Activated CD8-positive, alpha-beta memory T cell treated with anti-CD3 and anti-CD28 coated beads, Interleukin-2, amount 10 ng/mL, durations not matched to agents 7 days and 5 days (primary cell): ENCODE data around the gene AHNAK2. TPM values are rescaled to one million over a fixed set of nuclear protein-coding genes. Genes with fewer than 3 reads are reported as not detected.
A peak's percentile ranks its signal among the peaks of the same experiment; 100 is the strongest.

Experiments
- ATAC-seq: fragments of 150-1000 bp; cut with Tn5 transposase; one replicate; pipeline ENCODE4 v1.10.0; 2021; ENCODE audit warnings: moderate library complexity
- CTCF ChIA-PET: fragments of 350-600 bp; sonication (Branson Sonifier 250); formaldehyde crosslinking; loops from one replicate; lab custom pipeline; 2021; ENCODE audit warnings: antibody characterized with exemption; lab: Charles Lee
- DNase-seq: peaks from one replicate; pipeline ENCODE4 v3.0.0-alpha.2; 2020
- H3K27ac Mint-ChIP-seq: one replicate; pipeline ENCODE4 v1.8.0; 2021; ENCODE audit warnings: mild to moderate bottlenecking, mixed read lengths
- H3K27me3 Mint-ChIP-seq: one replicate; pipeline ENCODE4 v1.8.0; 2021; ENCODE audit warnings: mixed read lengths
- H3K36me3 Mint-ChIP-seq: one replicate; pipeline ENCODE4 v1.8.0; 2021; ENCODE audit warnings: mild to moderate bottlenecking, mixed read lengths
- H3K4me1 Mint-ChIP-seq: one replicate; pipeline ENCODE4 v1.8.0; 2021; ENCODE audit warnings: mixed read lengths
- H3K4me3 Mint-ChIP-seq: one replicate; pipeline ENCODE4 v1.8.0; 2021; ENCODE audit warnings: mild to moderate bottlenecking, moderate library complexity, mixed read lengths
- H3K9me3 Mint-ChIP-seq: one replicate; pipeline ENCODE4 v1.8.0; 2022; ENCODE audit warnings: low read depth, mixed read lengths
- total RNA-seq, 2 experiments: library from RNA; stranded (reverse); gene quantifications; one replicate each; pipeline ENCODE4 v1.2.3, GENCODE V29; 2021

Gene AHNAK2
- total RNA-seq, 2 experiments from 2014 or later: not detected

GRCh38 chr14:104938960-104939359 lies 39.2 kb downstream of the AHNAK2 start:
- CTCF ChIA-PET: interaction anchor here (2.3 kb wide), 1 partner anchor 107 kb away, joined by 6 read pairs; no protein-coding TSS in a partner anchor
- no peak for ATAC-seq
- H3K9me3 Mint-ChIP-seq: no peaks in the 10 kb centered on the region
- H3K27me3 Mint-ChIP-seq: peaks cover 45% of the 10 kb centered on the region
- no peaks in the 10 kb centered on the region for H3K36me3 Mint-ChIP-seq
- no peak overlapping the region for H3K4me3 Mint-ChIP-seq
- no peak overlapping the region for H3K27ac Mint-ChIP-seq
- DNase-seq: no peak
- peaks cover 2% of the 10 kb centered on the region for H3K4me1 Mint-ChIP-seq

- no peak overlapping the region for H3K4me3 Mint-ChIP-seq
- H3K36me3 Mint-ChIP-seq: no peaks in the 10 kb centered on the region
- CTCF ChIA-PET: interaction anchor here (2.3 kb wide), 1 partner anchor 107 kb away, joined by 6 read pairs; no protein-coding TSS in a partner anchor
- no peak for DNase-seq
- no peak overlapping the region for H3K27ac Mint-ChIP-seq
- peaks cover 46% of the 10 kb centered on the region for H3K27me3 Mint-ChIP-seq
- H3K4me1 Mint-ChIP-seq: peaks cover 2% of the 10 kb centered on the region
- ATAC-seq: no peak
- H3K9me3 Mint-ChIP-seq: no peaks in the 10 kb centered on the region
Observed at GRCh38 chr14:104938436-104938835, 39.7 kb downstream of the AHNAK2 start.

DNA sequence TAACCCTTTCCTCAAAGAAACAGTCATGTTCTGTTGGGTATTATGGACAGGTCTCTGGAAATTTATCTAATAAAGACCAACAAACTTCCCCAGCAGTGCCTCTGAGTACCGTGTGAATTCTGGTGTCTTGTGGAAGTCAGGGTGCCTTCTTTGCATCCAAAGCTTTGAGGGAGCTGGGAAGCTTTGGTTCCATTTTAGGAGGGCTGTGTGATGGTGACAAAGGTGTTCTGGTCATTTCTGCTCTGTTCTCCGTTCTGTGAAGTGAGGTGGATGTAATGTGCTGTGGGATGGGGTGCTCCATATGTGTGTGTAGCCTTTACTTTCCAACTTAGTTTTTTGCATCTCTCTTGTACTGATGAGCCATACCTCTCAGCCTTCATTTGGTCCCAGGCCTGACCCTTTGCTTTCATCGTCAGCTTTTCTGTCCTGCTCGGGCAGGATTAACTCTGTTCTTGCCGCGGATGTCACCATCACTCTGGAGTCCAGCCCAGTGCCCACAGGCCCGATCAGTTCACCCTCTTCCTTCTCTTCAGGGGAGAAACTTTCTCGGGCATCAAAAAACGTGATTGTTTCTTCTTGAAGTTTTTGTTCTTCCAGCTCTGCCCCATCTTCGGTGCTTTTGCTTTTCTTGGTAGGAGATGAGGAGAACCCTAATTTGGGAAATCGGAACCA lies 40.3 kb downstream of the AHNAK2 start:
- no peaks in the 10 kb centered on the region for H3K36me3 Mint-ChIP-seq
- H3K27ac Mint-ChIP-seq: no peak overlapping the region
- H3K9me3 Mint-ChIP-seq: no peaks in the 10 kb centered on the region
- H3K4me3 Mint-ChIP-seq: no peak overlapping the region
- CTCF ChIA-PET: no interaction called here
- DNase-seq (no peak), ATAC-seq (no peak)
- H3K4me1 Mint-ChIP-seq: peaks cover 2% of the 10 kb centered on the region
- H3K27me3 Mint-ChIP-seq: peaks cover 46% of the 10 kb centered on the region

GRCh38 chr14:104937161-104937560 lies 41.0 kb downstream of the AHNAK2 start:
- Mint-ChIP-seq H3K4me1 (peaks cover 2% of the 10 kb centered on the region), H3K27me3 (peaks cover 46% of the 10 kb centered on the region), H3K4me3 (no peak overlapping the region), H3K9me3 (no peaks in the 10 kb centered on the region), H3K27ac (no peak overlapping the region), H3K36me3 (no peaks in the 10 kb centered on the region)
- CTCF ChIA-PET: no interaction called here
- DNase-seq (no peak), ATAC-seq (no peak)

GRCh38 chr14:104936361-104937155 lies 41.6 kb downstream of the AHNAK2 start:
- Mint-ChIP-seq H3K27me3 (peaks cover 46% of the 10 kb centered on the region), H3K27ac (no peak overlapping the region), H3K9me3 (no peaks in the 10 kb centered on the region), H3K4me1 (peaks cover 2% of the 10 kb centered on the region), H3K36me3 (no peaks in the 10 kb centered on the region), H3K4me3 (no peak overlapping the region)
- ATAC-seq (no peak), DNase-seq (no peak)
- CTCF ChIA-PET: interaction anchor here (2.9 kb wide), 1 partner anchor 109 kb away, joined by 13 read pairs; no protein-coding TSS in a partner anchor

DNA sequence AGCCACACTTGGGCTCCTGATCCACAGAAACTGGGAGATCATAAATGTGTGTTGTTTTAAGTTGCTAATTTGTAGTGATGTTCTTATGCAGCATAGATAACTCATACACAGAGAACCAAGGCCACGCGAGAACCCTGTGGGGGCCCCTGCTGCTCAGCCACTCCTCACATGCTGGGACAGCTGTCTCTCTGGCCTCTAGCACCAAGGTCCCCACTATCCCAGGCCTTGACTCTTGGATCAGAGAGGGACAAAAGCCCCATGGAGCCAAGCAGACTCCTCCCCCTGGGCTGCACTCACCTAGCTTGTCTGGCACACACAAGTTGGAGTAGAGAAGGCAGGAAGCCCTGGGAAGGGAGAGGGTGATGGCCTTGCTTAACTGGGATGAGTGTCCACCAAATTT lies 42.2 kb downstream of the AHNAK2 start:
- ATAC-seq: no peak
- peaks cover 46% of the 10 kb centered on the region for H3K27me3 Mint-ChIP-seq
- no peak for DNase-seq
- H3K9me3 Mint-ChIP-seq: no peaks in the 10 kb centered on the region
- CTCF ChIA-PET: interaction anchor here (2.9 kb wide), 1 partner anchor 109 kb away, joined by 13 read pairs; no protein-coding TSS in a partner anchor
- no peak overlapping the region for H3K27ac Mint-ChIP-seq
- H3K4me3 Mint-ChIP-seq: no peak overlapping the region
- H3K36me3 Mint-ChIP-seq: no peaks in the 10 kb centered on the region
- H3K4me1 Mint-ChIP-seq: peaks cover 2% of the 10 kb centered on the region

- Mint-ChIP-seq H3K4me3 (no peak overlapping the region), H3K4me1 (peaks cover 2% of the 10 kb centered on the region), H3K27me3 (peaks cover 44% of the 10 kb centered on the region), H3K36me3 (no peaks in the 10 kb centered on the region), H3K9me3 (no peaks in the 10 kb centered on the region), H3K27ac (no peak overlapping the region)
- no peak for DNase-seq
- CTCF ChIA-PET: interaction anchor here (1.3 to 2.9 kb wide), 3 partner anchors 10 to 110 kb away, joined by 3 to 13 read pairs (median 5); partner anchors contain the start of gene PLD4
- ATAC-seq: no peak
Observed at GRCh38 chr14:104935026-104935650, 43.0 kb downstream of the AHNAK2 start.

DNA sequence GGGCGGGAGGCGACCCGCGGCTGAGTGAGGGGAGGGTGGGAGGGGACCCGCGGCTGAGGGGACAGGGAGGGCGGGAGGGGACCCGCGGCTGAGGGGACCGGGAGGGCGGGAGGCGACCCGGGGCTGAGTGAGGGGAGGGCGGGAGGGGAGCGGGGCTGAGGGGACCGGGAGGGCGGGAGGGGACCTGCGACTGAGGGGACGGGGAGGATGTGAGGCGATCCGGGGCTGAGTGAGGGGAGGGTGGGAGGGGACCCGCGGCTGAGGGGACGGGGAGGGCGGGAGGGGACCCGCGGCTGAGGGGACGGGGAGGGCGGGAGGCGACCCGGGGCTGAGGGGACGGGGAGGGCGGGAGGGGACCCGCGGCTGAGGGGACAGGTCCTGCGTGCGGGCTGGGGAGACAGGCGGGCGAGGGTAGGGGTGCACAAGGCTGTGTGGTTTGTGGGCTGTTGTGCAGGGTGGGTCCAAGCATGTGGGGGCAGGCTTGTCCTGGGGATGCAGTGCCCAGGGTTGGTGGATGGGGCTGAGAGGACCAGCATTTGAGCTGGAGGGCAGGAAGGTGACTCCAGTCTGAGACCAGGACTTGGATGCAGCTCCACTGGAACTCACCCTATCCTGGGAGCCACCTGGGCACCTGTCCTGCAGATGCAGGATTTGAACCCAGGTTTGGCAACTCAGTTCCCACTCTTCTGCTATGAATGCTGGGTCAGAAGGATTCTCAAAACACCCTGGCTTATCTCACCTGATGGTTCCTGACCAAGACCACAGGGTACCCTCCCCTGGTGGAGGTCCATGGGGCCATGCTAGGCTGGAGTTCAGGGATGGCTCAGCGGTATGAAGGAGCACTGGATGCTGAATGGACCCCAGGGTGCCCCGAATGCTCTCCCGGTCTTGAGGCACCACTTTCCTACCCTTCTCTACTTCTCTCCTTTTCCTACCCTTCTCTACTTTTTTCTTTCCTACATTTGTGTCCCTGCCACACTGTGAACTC lies 44.1 kb downstream of the AHNAK2 start:
- Mint-ChIP-seq H3K27me3 (peaks cover 39% of the 10 kb centered on the region), H3K9me3 (no peaks in the 10 kb centered on the region), H3K27ac (no peak overlapping the region), H3K36me3 (no peaks in the 10 kb centered on the region), H3K4me1 (peaks cover 2% of the 10 kb centered on the region), H3K4me3 (peak overlapping the region; percentile 42)
- DNase-seq (no peak), ATAC-seq (no peak)
- CTCF ChIA-PET: interaction anchor here (0.8 to 2.9 kb wide), 10 partner anchors 9 to 111 kb away, joined by 3 to 13 read pairs (median 4); partner anchors contain the start of gene PLD4

GRCh38 chr14:104932676-104933631 lies 45.2 kb downstream of the AHNAK2 start:
- ATAC-seq (peak; percentile 88), DNase-seq (peak; percentile 82)
- Mint-ChIP-seq H3K27ac (no peak overlapping the region), H3K4me3 (peak overlapping the region; percentile 27), H3K4me1 (peaks cover 2% of the 10 kb centered on the region), H3K36me3 (no peaks in the 10 kb centered on the region), H3K9me3 (no peaks in the 10 kb centered on the region), H3K27me3 (peaks cover 29% of the 10 kb centered on the region)
- CTCF ChIA-PET: interaction anchor here (0.8 to 2.0 kb wide), 8 partner anchors 9 to 112 kb away, joined by 3 to 5 read pairs (median 4); partner anchors contain the start of gene PLD4

DNA sequence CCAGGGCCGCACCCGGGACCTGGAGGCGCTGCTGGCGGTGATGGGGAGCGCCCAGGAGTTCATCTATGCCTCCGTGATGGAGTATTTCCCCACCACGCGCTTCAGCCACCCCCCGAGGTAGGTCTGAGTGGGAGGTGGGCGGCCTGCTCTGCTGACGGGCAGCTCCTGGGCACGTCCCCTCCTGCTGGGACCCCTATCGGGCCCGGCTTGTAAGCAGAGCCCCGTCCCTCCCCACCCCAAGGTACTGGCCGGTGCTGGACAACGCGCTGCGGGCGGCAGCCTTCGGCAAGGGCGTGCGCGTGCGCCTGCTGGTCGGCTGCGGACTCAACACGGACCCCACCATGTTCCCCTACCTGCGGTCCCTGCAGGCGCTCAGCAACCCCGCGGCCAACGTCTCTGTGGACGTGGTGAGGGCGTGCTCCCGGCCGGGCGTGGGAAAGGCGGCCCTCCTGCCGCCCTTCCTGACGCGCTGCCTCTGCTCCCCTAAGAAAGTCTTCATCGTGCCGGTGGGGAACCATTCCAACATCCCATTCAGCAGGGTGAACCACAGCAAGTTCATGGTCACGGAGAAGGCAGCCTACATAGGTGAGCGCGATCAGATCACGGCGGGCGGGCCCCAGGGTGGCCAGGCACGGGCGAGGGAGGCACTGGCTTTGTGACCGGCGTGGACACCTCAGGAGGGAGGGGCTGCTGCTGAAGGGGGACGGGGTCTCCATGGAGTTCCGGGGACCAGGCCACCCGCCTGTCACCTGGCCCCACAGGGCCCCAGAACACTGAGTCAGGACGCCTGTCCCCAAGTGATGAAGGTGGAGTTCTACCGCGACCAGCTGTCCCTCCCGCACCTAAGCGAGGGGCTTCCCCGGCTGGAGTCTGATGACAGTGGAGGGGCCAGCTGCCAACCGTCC lies 46.2 kb downstream of the AHNAK2 start:
- peaks cover 22% of the 10 kb centered on the region for H3K27me3 Mint-ChIP-seq
- H3K9me3 Mint-ChIP-seq: no peaks in the 10 kb centered on the region
- peaks cover 2% of the 10 kb centered on the region for H3K4me1 Mint-ChIP-seq
- CTCF ChIA-PET: interaction anchor here (2.0 kb wide), 1 partner anchor 31 kb away, joined by 5 read pairs; no protein-coding TSS in a partner anchor
- ATAC-seq (no peak), DNase-seq (no peak)
- H3K4me3 Mint-ChIP-seq: no peak overlapping the region
- no peaks in the 10 kb centered on the region for H3K36me3 Mint-ChIP-seq
- H3K27ac Mint-ChIP-seq: no peak overlapping the region

DNA sequence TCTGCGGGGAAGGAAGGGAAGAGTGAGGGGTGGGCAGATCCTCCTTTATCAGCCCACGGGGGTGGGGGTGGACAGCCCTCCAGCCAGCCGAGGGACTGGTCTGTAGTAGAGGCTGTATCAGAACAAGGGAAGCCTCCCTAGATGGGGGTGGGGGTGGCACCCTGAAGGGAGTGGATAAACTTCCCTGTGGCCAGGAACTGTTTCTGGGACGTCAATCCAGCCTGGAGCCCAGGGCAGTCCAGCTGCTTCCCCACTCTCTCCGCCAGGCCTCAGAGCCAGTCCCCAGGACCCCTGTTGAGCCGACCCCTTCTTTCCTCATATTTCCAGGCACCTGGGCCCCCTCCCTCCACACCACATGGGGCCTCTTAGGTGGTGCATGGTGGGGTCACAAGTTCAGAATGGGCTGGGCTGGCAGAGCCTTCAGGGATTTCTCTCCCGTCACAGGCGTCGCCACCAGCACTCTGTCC lies 46.8 kb downstream of the AHNAK2 start:
- DNase-seq (no peak), ATAC-seq (no peak)
- H3K4me3 Mint-ChIP-seq: no peak overlapping the region
- H3K9me3 Mint-ChIP-seq: no peaks in the 10 kb centered on the region
- CTCF ChIA-PET: no interaction called here
- no peak overlapping the region for H3K27ac Mint-ChIP-seq
- H3K4me1 Mint-ChIP-seq: peaks cover 2% of the 10 kb centered on the region
- H3K36me3 Mint-ChIP-seq: no peaks in the 10 kb centered on the region
- peaks cover 25% of the 10 kb centered on the region for H3K27me3 Mint-ChIP-seq
